Subcutaneous abdominal adipose tissue (tissue), 5 donors: ENCODE results near the gene MYO9A.

Source experiments
- H3K27ac ChIP-seq: one replicate; pipeline ENCODE4 v1.7.0; 2013; ENCODE audit warnings: low read depth, mild to moderate bottlenecking, inconsistent platforms, low read length, moderate library complexity
- H3K27me3 ChIP-seq, 5 donors: one replicate each; pipeline ENCODE4 v1.7.0; 2013; ENCODE audit warnings: low read length in 5 of 5, inconsistent platforms in 1 of 5; ENCODE audit not compliant: control insufficient read depth in 5 of 5, insufficient read depth in 4 of 5
- H3K36me3 ChIP-seq, 5 donors: one replicate each; pipeline ENCODE4 v1.7.0; 2013; ENCODE audit warnings: low read length in 5 of 5; ENCODE audit not compliant: control insufficient read depth in 5 of 5, insufficient read depth in 5 of 5
- H3K4me1 ChIP-seq, 5 donors: one replicate each; pipeline ENCODE4 v1.7.0; 2013; ENCODE audit warnings: low read length in 5 of 5, mild to moderate bottlenecking in 3 of 5, moderate library complexity in 1 of 5; ENCODE audit not compliant: control insufficient read depth in 5 of 5, insufficient read depth in 5 of 5
- H3K4me3 ChIP-seq, 5 donors: one replicate each; pipeline ENCODE4 v1.7.0; 2013; ENCODE audit warnings: low read length in 5 of 5, low read depth in 1 of 5
- H3K9ac ChIP-seq, 5 donors: one replicate each; pipeline ENCODE4 v1.7.0; 2013; ENCODE audit warnings: low read length in 5 of 5, mild to moderate bottlenecking in 4 of 5, moderate library complexity in 3 of 5
- H3K9me3 ChIP-seq, 5 donors: one replicate each; pipeline ENCODE4 v1.7.0; 2013; ENCODE audit warnings: low read length in 5 of 5; ENCODE audit not compliant: control insufficient read depth in 5 of 5
- donor health status: healthy.
- donor health status: healthy.
- donor health status: healthy.
- donor health status: healthy.
- donor health status: healthy.

The MYO9A gene

DNA sequence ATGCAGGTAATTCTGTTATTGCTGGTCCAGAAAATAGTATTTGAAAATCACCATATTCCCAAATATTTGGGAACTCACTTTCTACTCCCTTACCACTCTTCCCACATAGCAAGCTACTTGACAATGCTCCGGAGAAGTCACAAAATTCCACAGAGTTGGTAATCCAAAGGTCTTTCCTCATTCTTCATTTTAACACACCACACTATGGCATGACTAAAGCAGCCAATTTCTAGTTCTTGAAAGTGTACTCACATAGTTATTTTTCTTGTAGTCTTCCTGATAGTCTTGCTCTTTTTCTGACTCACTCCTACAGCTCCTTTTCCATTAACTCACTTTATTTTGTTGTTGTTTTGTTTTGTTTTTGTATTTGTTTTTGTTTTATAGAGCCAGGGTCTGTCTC, 67.2 kb downstream of the MYO9A start:
- Histone ChIP-seq H3K9ac (no peak overlapping the region), H3K27me3 (no peaks in the 10 kb centered on the region), H3K4me3 (no peak overlapping the region), H3K4me1 (peaks cover 0 to 2% (median 0%) of the 10 kb centered on the region in 5 donors), H3K36me3 (peaks cover 0 to 7% (median under 1%) of the 10 kb centered on the region in 5 donors), H3K27ac (no peak overlapping the region), H3K9me3 (no peaks in the 10 kb centered on the region)

DNA sequence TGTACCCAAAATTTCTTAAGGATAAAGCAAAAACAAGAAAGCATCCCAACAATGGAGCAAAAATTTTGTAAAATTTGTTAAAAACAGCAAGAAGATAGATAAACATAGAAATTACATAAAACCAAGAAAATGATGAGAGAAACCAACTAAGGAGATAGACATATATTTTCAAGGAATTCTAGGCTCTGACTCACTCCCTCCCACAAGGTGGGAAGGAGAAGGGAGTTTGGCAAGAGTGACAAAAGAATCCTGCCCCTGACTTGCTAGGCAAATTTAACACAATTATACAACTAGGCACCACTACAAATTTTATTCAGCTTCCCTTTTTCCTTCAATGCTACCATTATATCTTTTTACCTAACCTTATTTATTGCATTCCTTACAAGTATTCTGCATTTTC, 70.9 kb downstream of the MYO9A start:
- no peaks in the 10 kb centered on the region for H3K27me3 ChIP-seq
- peaks cover 0 to 10% (median 4%) of the 10 kb centered on the region in 5 donors for H3K36me3 ChIP-seq
- H3K9ac ChIP-seq, result no peak overlapping the region
- no peak overlapping the region for H3K4me3 ChIP-seq
- no peaks in the 10 kb centered on the region for H3K9me3 ChIP-seq
- H3K27ac ChIP-seq, result no peak overlapping the region
- peaks cover 0 to 2% (median 0%) of the 10 kb centered on the region in 5 donors for H3K4me1 ChIP-seq

DNA sequence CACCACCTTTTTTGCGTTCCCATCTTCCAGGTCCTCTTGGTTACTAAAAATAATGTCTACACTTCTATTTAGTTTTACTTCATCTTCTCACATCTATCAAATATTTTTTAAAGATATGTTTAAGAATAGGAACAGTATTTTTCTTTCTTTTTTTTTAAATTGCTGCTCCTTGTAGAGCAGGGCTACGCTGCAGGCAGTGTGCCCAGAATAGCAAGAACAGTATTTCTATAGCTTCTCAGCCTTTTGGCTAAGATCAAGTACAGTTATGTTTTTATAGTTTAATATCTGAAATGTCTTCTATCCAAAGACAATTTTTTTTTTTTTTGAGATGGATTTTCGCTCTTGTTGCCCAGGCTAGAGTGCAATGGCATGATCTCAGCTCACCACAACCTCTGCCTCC, 73.0 kb downstream of the MYO9A start:
- Histone ChIP-seq H3K36me3 (peaks cover 0 to 17% (median 13%) of the 10 kb centered on the region in 5 donors), H3K27ac (no peak overlapping the region), H3K9ac (no peak overlapping the region), H3K27me3 (no peaks in the 10 kb centered on the region), H3K4me3 (no peak overlapping the region), H3K9me3 (no peaks in the 10 kb centered on the region), H3K4me1 (no peaks in the 10 kb centered on the region)

DNA sequence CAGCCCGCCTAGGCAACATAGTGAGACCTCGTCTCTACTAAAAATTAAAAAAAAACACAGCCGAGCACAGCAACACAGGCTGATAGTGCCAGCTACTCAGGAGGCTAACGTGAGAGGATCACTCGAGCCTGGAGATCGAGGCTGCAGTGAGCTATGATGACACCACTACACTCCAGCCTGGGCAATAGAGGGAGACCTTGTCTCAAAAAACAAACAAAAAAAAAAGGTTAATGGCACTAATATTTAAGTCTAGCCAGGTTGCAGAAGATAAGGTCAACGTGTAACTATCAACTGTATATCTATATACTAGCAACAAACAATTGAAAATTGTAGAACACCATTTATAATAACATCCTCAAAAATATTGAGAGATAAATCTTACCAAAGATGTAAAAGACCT, 75.1 kb downstream of the MYO9A start:
- Histone ChIP-seq H3K4me3 (no peak overlapping the region), H3K9me3 (no peaks in the 10 kb centered on the region)

DNA sequence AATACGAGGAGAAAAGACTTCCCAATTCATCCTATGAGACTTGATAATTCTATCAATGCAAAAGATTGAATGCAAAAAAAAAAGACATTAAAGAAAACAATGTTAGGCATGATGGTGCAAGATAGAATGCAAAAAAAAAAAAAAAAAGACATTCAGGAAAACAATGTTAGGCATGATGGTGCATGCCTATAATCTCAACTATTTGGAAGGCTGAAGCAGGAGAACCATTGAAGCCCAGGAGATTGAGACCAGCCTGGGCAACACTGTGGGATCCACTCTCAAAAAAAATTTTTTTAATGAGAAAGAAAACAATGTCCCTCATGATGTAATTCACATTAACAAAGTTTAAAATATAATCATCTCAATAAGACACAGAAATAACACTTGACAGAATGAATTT, 75.9 kb downstream of the MYO9A start:
- no peaks in the 10 kb centered on the region for H3K27me3 ChIP-seq
- H3K4me3 ChIP-seq, result no peak overlapping the region
- H3K27ac ChIP-seq, result no peak overlapping the region
- no peaks in the 10 kb centered on the region for H3K4me1 ChIP-seq
- H3K9me3 ChIP-seq, result peaks cover 0 to 4% (median 3%) of the 10 kb centered on the region in 5 donors
- no peak overlapping the region for H3K9ac ChIP-seq
- H3K36me3 ChIP-seq, result peaks cover 0 to 20% (median 13%) of the 10 kb centered on the region in 5 donors

More for the DNA sequence above, 75.1 kb downstream of the MYO9A start:
- H3K4me1 ChIP-seq, result no peaks in the 10 kb centered on the region
- no peak overlapping the region for H3K27ac ChIP-seq
- H3K9ac ChIP-seq, result no peak overlapping the region
- H3K36me3 ChIP-seq, result peaks cover 0 to 20% (median 13%) of the 10 kb centered on the region in 5 donors
- no peaks in the 10 kb centered on the region for H3K27me3 ChIP-seq

DNA sequence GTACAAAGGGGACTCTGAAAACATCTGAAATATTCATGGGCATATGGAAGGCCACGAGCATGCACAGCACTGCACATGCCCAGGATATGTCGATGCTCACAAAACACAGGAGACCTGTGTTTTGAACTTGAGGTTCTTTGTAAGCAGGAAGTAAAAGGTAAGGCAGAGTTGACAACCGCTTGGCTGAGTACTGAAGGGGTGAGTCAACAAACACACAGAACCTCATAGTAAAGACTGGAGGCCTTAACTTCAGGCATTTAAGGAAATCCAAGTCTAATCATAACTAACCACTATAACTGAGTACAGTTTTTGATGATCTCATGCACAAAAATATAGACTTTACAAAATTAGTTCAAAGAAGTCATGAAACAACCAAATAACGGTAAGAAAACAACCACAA, 80.6 kb downstream of the MYO9A start:
- Histone ChIP-seq H3K36me3 (peaks cover 0 to 10% (median 6%) of the 10 kb centered on the region in 5 donors), H3K27ac (no peak overlapping the region), H3K4me1 (peaks cover 0 to 12% (median 5%) of the 10 kb centered on the region in 5 donors), H3K27me3 (no peaks in the 10 kb centered on the region), H3K9ac (no peak overlapping the region), H3K9me3 (peaks cover 0 to 4% (median 4%) of the 10 kb centered on the region in 5 donors), H3K4me3 (no peak overlapping the region)

DNA sequence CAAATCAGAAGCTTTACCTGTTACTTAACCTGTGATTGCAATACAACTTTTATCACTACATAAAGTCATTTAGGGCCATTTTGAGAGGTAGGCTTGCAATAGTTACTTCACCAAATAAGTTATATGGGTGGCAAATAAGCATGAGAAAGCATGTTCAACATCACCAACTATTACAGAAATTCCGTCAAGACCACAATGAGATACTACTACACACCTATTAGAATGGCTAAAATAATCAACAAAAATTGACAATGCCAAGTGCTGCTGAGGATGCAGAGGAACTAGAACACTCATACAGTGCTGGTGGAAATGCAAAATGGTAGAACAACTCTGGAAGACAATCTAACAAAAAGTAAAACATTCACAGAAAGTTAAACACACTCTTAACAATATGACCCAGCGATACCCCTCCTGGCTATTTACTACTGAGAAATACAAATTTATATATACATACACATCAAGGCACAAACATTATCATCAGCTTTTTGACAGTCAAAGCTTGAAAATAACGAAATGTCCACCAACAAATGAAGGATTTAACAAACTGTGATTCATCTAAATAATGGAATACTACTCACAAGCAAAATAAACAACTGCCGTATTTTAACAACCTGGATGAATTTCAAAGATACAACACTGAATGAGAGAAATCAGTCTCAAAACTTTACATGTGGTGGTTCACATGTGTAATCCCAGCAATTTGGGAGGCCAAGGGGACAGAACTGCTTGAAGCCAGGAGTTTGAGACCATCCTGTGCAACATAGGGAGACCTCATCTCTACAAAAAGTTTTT, 82.9 kb downstream of the MYO9A start:
- Histone ChIP-seq H3K4me3 (no peak overlapping the region), H3K9me3 (peaks cover 0 to 4% (median 4%) of the 10 kb centered on the region in 5 donors), H3K36me3 (peaks cover 0 to 10% (median 1%) of the 10 kb centered on the region in 5 donors), H3K9ac (no peak overlapping the region), H3K4me1 (peaks cover 0 to 12% (median 5%) of the 10 kb centered on the region in 5 donors), H3K27me3 (no peaks in the 10 kb centered on the region), H3K27ac (no peak overlapping the region)

DNA sequence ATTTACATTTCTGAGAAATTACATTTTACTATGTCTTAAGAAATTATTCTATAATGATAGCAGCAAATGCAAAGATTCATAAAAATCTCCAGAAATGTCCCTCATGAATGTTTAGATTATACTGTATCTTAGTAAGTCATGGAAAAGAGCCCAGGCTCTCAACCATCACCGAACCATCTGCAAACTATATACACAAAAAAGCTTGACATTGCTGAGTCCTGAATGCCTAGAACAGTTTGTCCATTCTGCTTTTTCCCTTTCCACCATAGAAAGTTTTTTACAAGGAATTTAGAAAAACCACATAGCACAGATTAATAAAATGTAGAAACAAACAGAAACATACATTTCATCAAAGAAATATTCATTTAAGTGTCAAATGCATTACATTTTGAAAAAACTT, 83.6 kb downstream of the MYO9A start:
- Histone ChIP-seq H3K4me3 (no peak overlapping the region), H3K9ac (no peak overlapping the region), H3K4me1 (peaks cover 0 to 12% (median 5%) of the 10 kb centered on the region in 5 donors), H3K36me3 (peaks cover 0 to 9% (median 0%) of the 10 kb centered on the region in 5 donors), H3K27me3 (no peaks in the 10 kb centered on the region), H3K27ac (no peak overlapping the region), H3K9me3 (peaks cover 0 to 4% (median 4%) of the 10 kb centered on the region in 5 donors)

DNA sequence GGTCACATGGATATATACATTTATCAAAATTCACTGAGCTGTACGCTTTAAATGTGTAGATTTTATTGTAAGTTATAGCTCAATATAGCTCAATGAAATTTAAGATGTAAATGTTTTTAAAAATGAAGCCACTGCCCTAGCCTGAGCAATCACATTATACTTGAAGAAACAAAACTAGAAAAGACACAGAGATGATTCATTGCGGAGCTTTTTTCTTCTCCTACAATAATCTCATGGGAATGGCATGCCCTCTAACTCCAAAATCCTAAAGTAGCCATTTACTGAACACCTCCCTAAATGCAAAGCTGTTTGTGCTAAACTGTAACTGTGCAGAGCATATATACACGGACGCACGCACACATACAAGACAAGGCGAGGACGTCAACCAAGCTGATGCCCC, 84.2 kb downstream of the MYO9A start:
- H3K27ac ChIP-seq, result no peak overlapping the region
- peaks cover 0 to 12% (median 5%) of the 10 kb centered on the region in 5 donors for H3K4me1 ChIP-seq
- no peak overlapping the region for H3K9ac ChIP-seq

DNA sequence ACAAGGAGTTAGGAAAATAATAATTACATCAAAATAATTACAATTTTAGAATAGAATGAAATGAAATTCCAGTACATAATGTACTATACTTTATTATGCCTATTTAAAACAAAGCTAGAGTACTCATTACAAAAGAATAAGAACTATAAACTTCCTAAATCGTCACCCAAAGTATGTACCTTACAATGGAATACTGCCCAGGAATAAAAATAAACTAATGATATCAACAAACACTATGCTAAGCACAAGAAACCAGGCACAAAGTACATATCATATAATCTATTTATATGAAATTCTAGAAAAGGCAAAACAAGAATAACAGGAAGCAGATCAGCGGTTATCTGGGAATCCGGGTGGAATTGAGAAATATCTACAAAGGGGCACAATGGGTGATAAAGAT, 84.7 kb downstream of the MYO9A start:
- no peak overlapping the region for H3K27ac ChIP-seq
- H3K4me3 ChIP-seq, result no peak overlapping the region

More for the DNA sequence above, 84.2 kb downstream of the MYO9A start:
- H3K36me3 ChIP-seq, result peaks cover 0 to 9% (median 4%) of the 10 kb centered on the region in 5 donors
- H3K27me3 ChIP-seq, result no peaks in the 10 kb centered on the region
- H3K4me3 ChIP-seq, result no peak overlapping the region
- H3K9me3 ChIP-seq, result peaks cover 0 to 4% (median 4%) of the 10 kb centered on the region in 5 donors

More for the DNA sequence above, 84.7 kb downstream of the MYO9A start:
- Histone ChIP-seq H3K36me3 (peaks cover 0 to 9% (median 4%) of the 10 kb centered on the region in 5 donors), H3K27me3 (no peaks in the 10 kb centered on the region), H3K9me3 (peaks cover 0 to 4% (median 4%) of the 10 kb centered on the region in 5 donors), H3K9ac (no peak overlapping the region), H3K4me1 (peaks cover 0 to 12% (median 5%) of the 10 kb centered on the region in 5 donors)
